AML-193 (cell line): Measurements from ENCODE around the gene SLC17A8.
"Not testable (repeated sequence)": the region's sequence is repeated elsewhere in the genome, so short reads cannot be mapped to it uniquely, and the experiment has no call there.

Experiments
- DNase-seq, 2 experiments: peaks; one replicate each; lab custom pipeline; 2025; lab: John Stamatoyannopoulos, UW

The SLC17A8 gene

GRCh38 chr12:100356644-100357223 lies at the start of gene SLC17A8:
Gene SLC17A8, plus strand, starts transcription at chr12:100357074. Its CDS starts 318 bp downstream, at chr12:100357392.
- DNase-seq, result no peak

GRCh38 chr12:100308138-100308537 lies 48.7 kb upstream of the SLC17A8 start:
- DNase-seq, result not testable (repeated sequence)

DNA sequence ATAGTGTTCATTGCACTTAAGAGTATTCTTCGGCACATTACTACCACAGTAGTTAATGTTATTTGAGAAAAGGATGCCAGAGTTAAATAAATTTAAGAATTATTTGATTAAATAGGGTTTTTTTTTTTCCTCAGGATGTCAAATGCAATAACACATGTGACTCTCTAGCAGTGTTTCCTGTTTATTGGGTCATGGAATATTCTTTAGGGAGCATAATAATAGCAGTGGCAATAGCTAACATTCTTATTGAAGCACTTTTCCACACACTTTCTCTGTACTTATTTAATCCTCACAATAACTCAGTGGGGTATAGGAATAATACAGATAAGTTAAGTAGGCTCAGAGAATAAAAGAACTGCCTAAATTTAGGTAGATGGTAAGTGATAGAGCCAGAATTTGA lies 45.6 kb upstream of the SLC17A8 start:
- no peak for DNase-seq

GRCh38 chr12:100317371-100317770 lies 39.5 kb upstream of the SLC17A8 start:
- DNase-seq, result no peak

DNA sequence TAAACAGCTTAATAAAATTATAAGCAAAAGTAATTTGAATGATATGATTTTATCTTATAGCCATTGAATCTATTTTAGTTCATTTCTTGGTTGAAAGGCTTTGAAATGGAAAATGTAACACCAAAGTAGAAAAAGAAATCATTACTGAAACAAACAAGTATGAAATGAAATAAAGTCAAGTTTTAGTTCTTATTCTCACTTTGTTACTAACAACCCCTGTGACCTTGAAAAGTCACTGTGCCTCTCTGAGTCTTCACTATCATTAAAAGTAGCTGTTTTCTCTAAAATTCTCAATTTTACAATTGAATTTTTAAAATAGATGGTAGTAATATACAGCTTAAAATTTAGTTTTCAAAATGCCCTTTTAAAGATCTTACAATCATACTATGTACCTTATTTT lies 32.4 kb upstream of the SLC17A8 start:
- DNase-seq, result no peak

- DNase-seq, result no peak
Measured at GRCh38 chr12:100326208-100326607, 30.7 kb upstream of the SLC17A8 start.

DNA sequence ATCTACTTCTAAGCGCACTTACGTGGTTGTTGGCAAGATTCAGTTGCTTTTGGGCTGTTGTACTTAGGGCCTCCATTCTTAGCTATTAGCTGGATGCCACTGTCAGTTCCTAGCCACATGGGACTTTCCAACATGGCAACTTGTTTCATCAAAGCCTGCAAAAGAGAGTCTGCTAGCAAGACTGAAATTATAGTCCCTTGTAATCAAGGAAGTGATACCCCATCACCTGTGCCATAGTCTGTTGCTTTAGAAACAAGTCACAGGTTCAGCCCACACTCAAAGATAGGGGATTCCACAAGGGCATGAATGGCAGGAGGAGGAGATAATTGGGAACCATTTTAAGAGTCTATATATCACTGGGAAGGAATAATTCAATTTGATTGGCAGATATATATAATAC lies 27.1 kb upstream of the SLC17A8 start:
- no peak for DNase-seq

GRCh38 chr12:100331871-100332270 lies 25.0 kb upstream of the SLC17A8 start:
- DNase-seq, result no peak

DNA sequence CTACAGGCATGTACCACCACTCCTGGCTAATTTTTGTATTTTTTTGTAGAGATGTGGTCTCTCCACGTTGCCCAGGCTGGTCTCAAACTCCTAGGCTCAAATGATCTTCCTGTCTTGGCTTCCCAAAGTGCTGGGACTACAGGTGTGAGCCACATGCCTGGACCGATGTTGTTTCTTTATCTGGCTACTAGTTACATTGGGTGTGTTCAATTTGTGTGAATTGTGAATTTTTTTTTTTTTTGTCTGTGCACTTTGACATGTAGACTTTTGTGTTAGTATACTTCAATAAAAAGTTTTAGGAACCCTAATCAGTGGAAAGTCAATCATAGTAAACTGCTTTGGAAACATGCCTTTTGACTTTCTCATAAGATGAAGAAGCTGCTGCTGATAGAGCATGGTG lies 24.0 kb upstream of the SLC17A8 start:
- no peak for DNase-seq

DNA sequence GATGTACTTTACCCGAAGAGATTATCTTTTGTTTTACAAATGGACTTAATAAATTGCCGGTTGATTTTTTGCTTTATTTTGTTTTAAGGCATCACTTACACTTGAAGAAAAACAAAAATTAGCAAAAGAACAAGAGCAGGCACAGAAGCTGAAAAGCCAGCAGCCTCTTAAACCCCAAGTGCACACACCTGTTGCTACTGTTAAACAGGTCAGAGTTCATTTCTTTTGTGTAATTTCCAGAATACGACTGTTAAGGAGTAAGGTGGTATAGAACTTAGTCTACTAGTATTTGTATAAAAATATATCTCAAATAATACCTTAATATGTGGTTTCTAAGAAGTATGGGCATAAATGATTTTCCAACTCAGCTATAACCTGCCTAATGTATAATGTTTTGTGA lies 19.6 kb upstream of the SLC17A8 start:
- DNase-seq, result no peak

GRCh38 chr12:100337727-100338126 lies 19.1 kb upstream of the SLC17A8 start:
- DNase-seq, result no peak

DNA sequence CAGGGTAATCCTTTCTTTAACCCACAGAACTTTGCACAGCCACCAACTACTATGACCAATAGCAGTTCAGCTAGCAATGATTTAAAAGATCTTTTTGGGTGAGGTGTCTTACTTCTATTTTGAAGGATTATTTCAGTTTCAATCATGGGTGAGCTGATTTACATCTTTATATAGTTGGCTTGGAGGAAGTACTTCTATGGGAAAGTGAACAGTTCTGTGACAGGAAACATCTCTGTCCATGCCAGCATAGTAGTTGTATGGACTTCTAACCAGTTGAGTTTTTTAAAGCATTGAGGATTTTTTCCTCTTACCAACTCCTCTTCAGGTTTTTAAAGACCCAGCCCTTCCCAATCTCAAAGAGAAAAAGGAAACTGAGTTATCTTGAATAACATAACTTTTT lies 17.8 kb upstream of the SLC17A8 start:
- no peak for DNase-seq

GRCh38 chr12:100342897-100343296 lies 14.0 kb upstream of the SLC17A8 start:
- not testable (repeated sequence) for DNase-seq

DNA sequence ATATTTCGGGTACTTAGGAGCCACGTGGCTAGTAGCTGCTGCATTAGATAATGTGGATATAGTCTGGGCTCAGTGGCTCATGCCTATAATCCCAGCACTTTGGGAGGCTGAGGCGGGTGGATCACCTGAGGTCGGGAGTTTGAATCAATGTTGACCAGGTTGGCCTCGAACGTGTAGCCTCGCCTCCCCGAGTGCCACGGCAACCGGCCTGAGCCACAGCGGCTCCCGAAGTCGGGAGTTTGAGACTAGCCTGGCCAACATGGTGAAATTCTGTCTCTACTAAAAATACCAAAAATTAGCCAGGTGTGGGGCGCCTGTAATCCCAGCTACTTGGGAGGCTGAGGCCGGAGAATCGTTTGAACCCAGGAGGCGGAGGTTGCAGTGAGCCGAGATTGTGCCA lies 12.5 kb upstream of the SLC17A8 start:
- not testable (repeated sequence) for DNase-seq

DNA sequence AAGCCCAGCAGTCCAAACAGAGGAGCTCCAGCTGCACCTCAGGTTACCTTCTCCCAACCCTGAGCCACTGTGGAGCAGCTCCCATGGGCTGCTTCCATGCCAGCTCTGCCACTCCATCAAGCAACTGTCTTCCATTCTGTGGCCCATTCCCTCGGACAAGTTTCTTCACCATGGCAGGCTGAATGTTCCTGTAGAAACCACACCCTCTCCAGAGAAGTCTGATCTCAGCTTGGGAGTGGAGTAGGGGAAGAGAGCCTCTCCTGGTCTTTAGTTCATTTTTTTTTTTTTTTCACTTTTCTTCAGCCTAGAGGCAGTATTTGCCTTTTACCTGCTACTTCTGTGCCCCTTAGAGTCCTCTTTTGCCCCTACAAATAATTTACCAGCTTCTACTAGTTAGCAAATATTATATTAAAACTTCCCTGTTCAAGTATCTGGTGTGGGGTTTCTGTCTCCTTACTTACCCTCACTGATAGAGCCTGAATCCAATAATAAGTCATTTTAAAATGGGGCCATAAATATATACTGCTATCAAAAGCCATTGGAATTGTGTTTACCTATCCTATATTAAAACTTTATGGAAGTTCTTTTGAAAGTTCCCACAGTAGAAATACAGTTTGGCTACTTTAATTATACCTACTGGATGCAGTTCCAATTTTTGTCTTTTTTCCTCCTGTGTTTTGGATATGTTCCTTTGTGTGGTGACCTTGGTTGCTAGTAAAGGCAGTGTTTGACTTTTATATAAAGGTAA lies 11.7 kb upstream of the SLC17A8 start:
- no peak for DNase-seq

DNA sequence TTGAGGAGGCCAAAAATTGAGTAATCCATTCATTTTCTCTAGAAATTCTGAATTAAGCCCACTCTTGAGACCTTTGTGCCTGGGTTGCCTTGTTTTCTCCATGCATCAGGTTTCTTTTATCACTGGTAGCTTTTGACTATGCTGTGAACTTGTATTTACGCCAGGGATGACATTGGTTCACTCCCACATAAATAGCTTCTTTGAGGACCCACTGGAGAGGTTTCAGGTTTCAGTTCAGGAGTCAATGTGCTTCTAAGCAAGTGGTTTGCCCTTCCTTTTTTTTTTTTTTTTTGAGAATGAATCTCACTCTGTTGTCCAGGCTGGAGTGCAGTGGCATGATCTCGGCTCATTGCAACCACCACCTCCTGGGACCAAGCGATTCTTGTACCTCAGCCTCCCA lies 10.2 kb upstream of the SLC17A8 start:
- DNase-seq, result no peak

DNA sequence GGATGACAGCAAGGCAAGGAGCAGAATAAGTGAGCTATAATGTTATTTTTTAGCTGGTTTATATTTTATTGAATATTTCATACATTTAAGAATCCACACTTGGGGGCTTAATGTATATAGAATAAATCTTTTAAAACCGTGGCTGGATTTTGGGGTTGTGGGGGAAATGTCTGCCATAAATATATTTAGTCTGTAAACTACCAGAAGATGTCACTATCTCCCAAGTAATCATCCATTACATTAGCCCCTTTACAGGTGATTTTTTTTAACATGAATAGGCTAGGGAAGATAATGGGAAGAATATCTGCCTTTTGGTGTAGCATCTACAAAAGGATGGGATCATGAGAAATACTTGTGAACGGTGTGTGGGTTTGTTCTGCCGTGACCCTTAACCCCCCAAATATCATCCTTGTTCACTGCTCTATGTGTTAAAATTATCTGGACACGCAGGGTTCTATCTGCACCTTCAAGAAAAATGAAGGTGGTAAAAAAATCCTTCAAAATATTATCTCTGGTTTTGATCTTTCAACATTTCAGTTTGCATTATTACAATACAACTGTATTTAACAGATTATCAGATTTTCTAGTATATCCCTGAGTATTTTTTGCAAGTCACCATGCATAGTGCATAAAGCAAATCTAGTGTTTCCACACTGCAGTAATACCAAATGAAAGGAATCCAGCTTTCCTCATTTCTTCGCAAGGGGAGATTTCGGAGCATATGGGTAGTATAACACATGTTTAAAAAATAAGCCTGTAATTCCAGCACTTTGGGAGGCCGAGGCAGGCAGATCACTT lies 8.0 kb upstream of the SLC17A8 start:
- peak; percentile 3 to 26 for DNase-seq

DNA sequence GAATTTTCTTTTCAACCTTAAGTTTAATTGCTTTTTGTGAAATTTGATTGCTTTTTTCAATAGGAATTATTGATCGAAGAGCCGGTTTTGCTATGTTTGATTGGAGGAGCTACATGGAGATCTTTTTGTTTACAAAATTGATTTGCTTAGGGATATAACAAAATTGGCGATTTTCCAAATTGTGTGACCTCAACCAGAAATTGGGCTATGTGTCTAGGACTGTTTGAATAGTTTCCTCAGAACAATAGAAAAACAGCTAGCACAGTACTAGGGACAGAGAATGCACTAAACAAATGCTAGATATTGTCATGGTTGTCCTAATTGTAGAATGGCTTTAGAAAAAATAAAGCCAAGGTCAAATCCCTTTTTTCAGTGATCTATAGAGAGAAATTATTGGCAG lies 2.4 kb downstream of the SLC17A8 start:
- DNase-seq, result no peak

- DNase-seq, result no peak
Measured at GRCh38 chr12:100359822-100360221, 2.9 kb downstream of the SLC17A8 start.

DNA sequence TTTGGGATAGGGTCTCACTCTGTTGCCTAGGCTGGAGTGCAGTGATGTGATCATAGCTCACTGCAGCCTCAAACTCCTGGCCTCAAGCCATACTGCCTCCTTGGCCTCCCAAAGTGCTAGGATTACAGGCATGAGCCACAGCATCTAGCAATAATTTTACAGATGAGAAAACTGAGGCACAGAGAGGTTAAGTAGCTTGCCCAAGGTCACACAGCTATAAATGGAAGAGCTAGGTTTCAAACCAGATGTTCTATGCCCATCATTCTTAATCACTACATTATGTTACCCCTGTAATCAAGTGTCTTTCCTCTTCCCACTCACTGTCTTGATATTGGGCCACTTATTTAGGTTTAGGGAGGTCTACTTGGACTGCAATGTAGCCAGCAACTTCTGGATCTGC lies 3.6 kb downstream of the SLC17A8 start:
- no peak for DNase-seq

DNA sequence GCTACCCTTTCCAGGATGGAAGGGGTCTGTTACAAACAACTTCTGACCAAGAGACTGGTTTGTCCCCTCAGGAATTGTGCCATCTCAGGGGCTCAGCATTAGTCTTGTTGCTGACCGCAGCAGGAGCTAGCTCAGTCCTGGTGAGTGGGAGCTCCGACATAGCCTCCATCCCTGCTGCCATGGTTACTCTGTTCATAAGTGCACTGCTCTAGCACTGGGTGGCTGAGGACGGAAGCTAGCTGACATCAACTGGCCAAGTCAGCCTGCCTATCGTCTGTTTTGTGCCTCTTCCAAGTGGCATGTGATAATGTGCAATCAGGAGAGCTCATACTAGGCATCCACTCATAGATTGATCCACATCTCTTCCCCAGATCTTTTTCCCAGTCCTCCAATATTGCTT lies 7.5 kb downstream of the SLC17A8 start:
- DNase-seq, result no peak

- no peak for DNase-seq
Measured at GRCh38 chr12:100365411-100365810, 8.5 kb downstream of the SLC17A8 start.

DNA sequence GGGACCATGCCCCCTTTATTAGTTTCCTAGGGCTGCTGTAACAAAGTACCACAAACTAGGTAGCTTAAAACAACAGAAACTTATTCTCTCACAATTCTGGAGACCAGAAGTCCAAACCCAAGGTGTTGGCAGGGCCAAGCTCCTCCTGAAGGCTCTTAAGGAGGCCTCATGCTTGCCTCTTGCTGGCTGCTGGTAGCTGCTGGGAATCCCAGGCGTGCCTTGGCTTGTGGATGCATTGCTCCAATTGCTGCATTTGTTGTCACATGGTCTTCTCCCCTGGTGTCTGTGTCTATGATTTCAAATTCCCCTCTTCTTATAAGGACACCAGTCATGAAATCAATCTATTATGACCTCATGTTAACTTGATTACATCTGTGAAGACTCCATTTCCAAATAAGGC lies 11.2 kb downstream of the SLC17A8 start:
- no peak for DNase-seq
